NCI-H1694 treated with DMSO at 0.1 percent for 48 hours (cell line): ENCODE results near the gene MYCT1.
"Not testable (repeated sequence)": the region's sequence is repeated elsewhere in the genome, so short reads cannot be mapped to it uniquely, and the experiment has no call there.

Experiments
- DNase-seq: peaks from one replicate; lab custom pipeline; 2025; lab: John Stamatoyannopoulos, UW

MYCT1 gene

GRCh38 chr6:152697634-152698033 is at the start of gene MYCT1:
MYCT1 (plus strand) TSS chr6:152697897; CDS start chr6:152697903, 6 bp downstream.
- no peak for DNase-seq

- no peak for DNase-seq
These were observed 49.6 kb upstream of the MYCT1 start for GRCh38 chr6:152648105-152648504.

GRCh38 chr6:152651986-152652385 is 45.7 kb upstream of the MYCT1 start:
- no peak for DNase-seq

- DNase-seq: no peak
These were observed 35.9 kb upstream of the MYCT1 start for GRCh38 chr6:152661776-152662175.

GRCh38 chr6:152669895-152670294 is 27.8 kb upstream of the MYCT1 start:
- DNase-seq: no peak

GRCh38 chr6:152671171-152671570 is 26.5 kb upstream of the MYCT1 start:
- DNase-seq: no peak

GRCh38 chr6:152673236-152673635 is 24.5 kb upstream of the MYCT1 start:
- DNase-seq: no peak

- DNase-seq: no peak
These were observed 17.5 kb upstream of the MYCT1 start for GRCh38 chr6:152680151-152680550.

GRCh38 chr6:152680879-152681517 is 16.7 kb upstream of the MYCT1 start:
- no peak for DNase-seq

GRCh38 chr6:152682141-152682540 is 15.6 kb upstream of the MYCT1 start:
- no peak for DNase-seq

- not testable (repeated sequence) for DNase-seq
These were observed 14.8 kb upstream of the MYCT1 start for GRCh38 chr6:152682935-152683334.

- DNase-seq: no peak
These were observed 11.9 kb upstream of the MYCT1 start for GRCh38 chr6:152685819-152686218.

GRCh38 chr6:152695372-152696045 is 2.2 kb upstream of the MYCT1 start:
- no peak for DNase-seq

GRCh38 chr6:152696522-152696921 is 1.2 kb upstream of the MYCT1 start:
- no peak for DNase-seq

- no peak for DNase-seq
These were observed 995 bp downstream of the MYCT1 start for GRCh38 chr6:152698692-152699091.

GRCh38 chr6:152700427-152700826 is 2.7 kb downstream of the MYCT1 start:
- no peak for DNase-seq

- DNase-seq: no peak
These were observed 3.6 kb downstream of the MYCT1 start for GRCh38 chr6:152701081-152701862.

- DNase-seq: no peak
These were observed 4.2 kb downstream of the MYCT1 start for GRCh38 chr6:152701863-152702401.

GRCh38 chr6:152703750-152704149 is 6.1 kb downstream of the MYCT1 start:
- not testable (repeated sequence) for DNase-seq

GRCh38 chr6:152705327-152705726 is 7.6 kb downstream of the MYCT1 start:
- no peak for DNase-seq

GRCh38 chr6:152716322-152716721 is 18.6 kb downstream of the MYCT1 start:
- DNase-seq: no peak

GRCh38 chr6:152720974-152721373 is 23.3 kb downstream of the MYCT1 start:
- DNase-seq: no peak

GRCh38 chr6:152721956-152722355 is 24.3 kb downstream of the MYCT1 start:
- DNase-seq: no peak
